Left renal pelvis (tissue), 4 donors: ENCODE data around the gene BAHD1. TPM values are rescaled to one million over a fixed set of nuclear protein-coding genes. Genes with fewer than 3 reads are reported as not detected.

Source experiments
- DNase-seq, 4 donors: peaks; one replicate each; pipeline ENCODE4 v3.0.0-alpha.2; 2013; ENCODE audit warnings: low read depth in 4 of 4, low spot score in 3 of 4
- polyA plus RNA-seq, 4 donors: library from polyadenylated mRNA; unstranded; fragments of 120-200 nt; gene quantifications; one replicate each; pipeline ENCODE4 v1.2.1, GENCODE V29; 2013; ENCODE audit not compliant: insufficient read length in 4 of 4

The BAHD1 gene
- polyA plus RNA-seq, 4 donors, result 13.0 to 27.3 (median 21.4) TPM

GRCh38 chr15:40489274-40490175, 48.8 kb downstream of the BAHD1 start:
- DNase-seq, result no peak

- no peak for DNase-seq
Measured at GRCh38 chr15:40493089-40493840, 52.5 kb downstream of the BAHD1 start.

DNA sequence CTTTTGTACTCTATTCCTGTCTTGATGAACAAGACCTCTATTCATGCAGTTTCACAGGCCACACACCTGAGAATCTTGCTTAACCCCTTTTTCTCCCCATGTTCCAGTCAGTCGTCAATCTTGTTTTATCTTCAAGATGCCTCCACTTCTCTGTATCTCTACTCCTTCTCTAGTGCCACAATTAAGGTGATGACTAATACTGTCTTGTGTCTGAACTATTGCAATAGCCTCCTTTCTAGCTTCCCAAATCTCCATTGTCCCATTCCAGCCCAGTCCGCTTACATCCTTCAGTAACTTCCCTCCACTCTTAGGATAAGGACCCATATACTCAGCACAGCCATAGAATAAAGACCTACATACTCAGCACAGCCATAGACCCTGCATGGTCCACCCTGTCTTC, 54.8 kb downstream of the BAHD1 start:
- DNase-seq, result no peak

GRCh38 chr15:40498418-40498817, 57.7 kb downstream of the BAHD1 start:
- DNase-seq, result no peak

- no peak for DNase-seq
Measured at GRCh38 chr15:40498891-40499290, 58.1 kb downstream of the BAHD1 start.

- DNase-seq, result no peak
Measured at GRCh38 chr15:40499931-40500330, 59.2 kb downstream of the BAHD1 start.

DNA sequence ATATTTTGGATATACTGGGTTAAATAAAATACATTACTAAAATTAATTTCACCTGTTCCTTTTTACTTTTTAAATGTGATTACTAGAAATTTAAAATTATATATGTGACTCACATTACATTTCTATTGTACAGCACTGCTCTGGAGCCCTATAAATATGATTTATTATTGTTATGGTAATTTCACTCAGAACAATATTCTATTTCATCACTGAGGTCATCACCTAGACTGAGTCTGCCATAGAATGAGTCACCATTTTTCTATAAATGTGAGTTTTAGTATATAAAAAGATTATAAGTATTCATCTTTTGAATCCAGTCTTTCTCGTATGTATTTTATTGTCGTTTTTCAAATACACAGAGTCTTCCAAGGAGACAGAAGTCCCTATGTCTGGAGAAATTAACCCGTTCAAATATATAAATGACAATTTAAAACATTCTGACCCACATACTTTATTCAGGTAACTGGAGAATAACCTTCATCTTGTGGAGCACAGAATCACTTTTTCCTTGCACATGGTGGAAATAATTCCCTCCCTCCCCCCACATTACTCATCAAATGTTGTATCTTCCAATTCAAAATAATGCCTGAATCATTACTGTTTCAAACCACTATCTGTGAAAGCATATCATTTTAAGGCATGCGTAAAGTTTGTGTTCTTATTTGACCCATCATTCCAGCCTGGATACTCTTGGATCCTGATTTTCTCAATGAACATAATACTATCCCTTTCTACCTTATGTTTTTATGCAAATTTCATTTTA, 60.0 kb downstream of the BAHD1 start:
- DNase-seq, result no peak

- no peak for DNase-seq
Measured at GRCh38 chr15:40501487-40501886, 60.7 kb downstream of the BAHD1 start.

GRCh38 chr15:40506964-40507571, 66.3 kb downstream of the BAHD1 start:
- DNase-seq, result peak in 3 of 4 donors; percentile 64 to 76 (median 66)

DNA sequence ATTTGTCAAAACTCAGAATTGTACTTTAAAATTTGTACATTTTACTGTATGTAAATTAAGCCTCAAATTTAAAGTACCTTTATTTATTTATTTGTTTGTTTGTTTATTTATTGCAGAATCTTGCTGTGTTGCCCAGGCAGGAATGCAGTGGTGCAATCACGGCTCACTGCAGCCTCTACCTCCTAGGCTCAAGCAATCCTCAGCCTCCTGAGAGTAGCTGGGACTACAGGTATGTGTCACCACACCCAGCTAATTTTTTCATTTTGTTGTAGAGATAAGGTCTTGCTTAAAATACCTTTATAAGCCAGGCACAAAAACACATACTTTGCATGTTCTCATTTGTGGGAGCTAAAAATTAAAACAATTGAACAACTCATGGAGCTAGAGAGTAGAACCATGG, 67.5 kb downstream of the BAHD1 start:
- DNase-seq, result no peak

GRCh38 chr15:40510201-40510600, 69.4 kb downstream of the BAHD1 start:
- no peak for DNase-seq

DNA sequence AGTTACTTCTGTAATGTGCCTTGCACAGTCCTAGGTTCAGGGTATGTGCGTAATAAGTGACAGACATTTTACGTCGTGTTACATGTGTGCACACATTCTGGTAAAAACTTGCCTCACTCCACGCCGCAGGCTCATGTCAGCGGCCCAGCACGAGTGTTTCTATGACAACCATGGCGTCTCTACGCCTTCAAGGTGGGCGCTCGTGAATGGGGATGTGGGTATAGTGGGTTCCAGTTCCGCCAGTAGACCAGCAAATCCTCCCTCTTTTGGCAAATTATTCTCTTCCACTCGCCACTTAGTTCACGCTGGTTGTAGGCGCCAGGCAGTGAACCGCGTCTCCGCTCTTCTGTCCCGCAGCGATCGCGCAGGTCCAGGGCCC, 70.3 kb downstream of the BAHD1 start:
- DNase-seq, result peak in 1 of 4 donors; percentile 3

GRCh38 chr15:40511472-40512133, 70.8 kb downstream of the BAHD1 start:
- DNase-seq, result peak in 1 of 4 donors; percentile 26

GRCh38 chr15:40512440-40512839, 71.7 kb downstream of the BAHD1 start:
- no peak for DNase-seq

GRCh38 chr15:40513609-40514008, 72.9 kb downstream of the BAHD1 start:
- DNase-seq, result no peak

DNA sequence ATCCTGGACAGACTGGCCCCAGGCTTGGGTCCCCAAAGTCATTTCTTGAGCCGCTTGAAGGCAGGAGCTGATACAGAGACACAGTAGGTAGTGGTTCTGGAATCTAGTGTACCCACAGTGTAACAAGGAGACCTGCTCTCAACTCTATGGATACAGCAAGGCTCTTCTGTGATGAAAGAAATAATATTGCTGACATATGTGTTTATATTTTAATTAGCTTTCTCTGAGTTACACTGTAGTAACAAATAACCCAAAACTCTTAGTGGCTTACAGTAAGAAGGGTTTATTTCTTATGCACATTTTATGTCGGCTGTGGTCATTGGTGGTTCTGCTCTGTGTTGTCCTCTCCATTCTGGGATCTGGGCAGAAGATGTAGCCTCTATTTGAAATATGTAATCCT, 75.6 kb downstream of the BAHD1 start:
- no peak for DNase-seq
